ENCODE results near the gene CLIP2. TPM values are rescaled to one million over a fixed set of nuclear protein-coding genes. Genes with fewer than 3 reads are reported as not detected.
"Not testable (repeated sequence)": the region's sequence is repeated elsewhere in the genome, so short reads cannot be mapped to it uniquely, and the experiment has no call there.

The CLIP2 gene
- total RNA-seq, 2 donors from 2014 or later, result 50.7 to 52.9 TPM

GRCh38 chr7:74398426-74398825 is 109.2 kb downstream of the CLIP2 start:
- DNase-seq (ENCODE audit: low spot score), result no peak
- no peak overlapping the region for H3K4me3 ChIP-seq
- no peaks in the 10 kb centered on the region for H3K27me3 ChIP-seq (replicated peaks; ENCODE audit: insufficient read depth)
- ATAC-seq (ENCODE audit: insufficient number of reproducible peaks, low FRiP score, low read depth), result no peak
- H3K27ac ChIP-seq, result no peak overlapping the region
- peaks cover 16% of the 10 kb centered on the region for H3K36me3 ChIP-seq
- no peak for TF ChIP-seq CTCF (IDR thresholded peaks at IDR 0.05)
- H3K4me1 ChIP-seq (ENCODE audit: control insufficient read depth in 1 of 2, low read depth in 2 of 2), result peaks cover 7 to 10% of the 10 kb centered on the region in 2 donors
- H3K9me3 ChIP-seq, result no peaks in the 10 kb centered on the region

GRCh38 chr7:74399006-74399405 is 109.8 kb downstream of the CLIP2 start:
- Histone ChIP-seq H3K36me3 (peaks cover 22% of the 10 kb centered on the region), H3K27me3 (replicated peaks; ENCODE audit: insufficient read depth) (no peaks in the 10 kb centered on the region), H3K4me1 (ENCODE audit: control insufficient read depth in 1 of 2, low read depth in 2 of 2) (peaks cover 4 to 8% of the 10 kb centered on the region in 2 donors), H3K4me3 (no peak overlapping the region), H3K27ac (no peak overlapping the region), H3K9me3 (no peaks in the 10 kb centered on the region)
- no peak for TF ChIP-seq CTCF (IDR thresholded peaks at IDR 0.05)
- ATAC-seq (ENCODE audit: insufficient number of reproducible peaks, low FRiP score, low read depth), result no peak
- no peak for DNase-seq (ENCODE audit: low spot score)

- TF ChIP-seq CTCF (IDR thresholded peaks at IDR 0.05), result no peak
- no peaks in the 10 kb centered on the region for H3K9me3 ChIP-seq
- peaks cover 34% of the 10 kb centered on the region for H3K36me3 ChIP-seq
- no peaks in the 10 kb centered on the region for H3K27me3 ChIP-seq (replicated peaks; ENCODE audit: insufficient read depth)
- DNase-seq (ENCODE audit: low spot score) (no peak), ATAC-seq (ENCODE audit: insufficient number of reproducible peaks, low FRiP score, low read depth) (no peak)
- H3K4me3 ChIP-seq, result no peak overlapping the region
- H3K27ac ChIP-seq, result no peak overlapping the region
- H3K4me1 ChIP-seq (ENCODE audit: control insufficient read depth in 1 of 2, low read depth in 2 of 2), result no peaks in the 10 kb centered on the region
These were observed 111.4 kb downstream of the CLIP2 start for GRCh38 chr7:74400420-74401136.

DNA sequence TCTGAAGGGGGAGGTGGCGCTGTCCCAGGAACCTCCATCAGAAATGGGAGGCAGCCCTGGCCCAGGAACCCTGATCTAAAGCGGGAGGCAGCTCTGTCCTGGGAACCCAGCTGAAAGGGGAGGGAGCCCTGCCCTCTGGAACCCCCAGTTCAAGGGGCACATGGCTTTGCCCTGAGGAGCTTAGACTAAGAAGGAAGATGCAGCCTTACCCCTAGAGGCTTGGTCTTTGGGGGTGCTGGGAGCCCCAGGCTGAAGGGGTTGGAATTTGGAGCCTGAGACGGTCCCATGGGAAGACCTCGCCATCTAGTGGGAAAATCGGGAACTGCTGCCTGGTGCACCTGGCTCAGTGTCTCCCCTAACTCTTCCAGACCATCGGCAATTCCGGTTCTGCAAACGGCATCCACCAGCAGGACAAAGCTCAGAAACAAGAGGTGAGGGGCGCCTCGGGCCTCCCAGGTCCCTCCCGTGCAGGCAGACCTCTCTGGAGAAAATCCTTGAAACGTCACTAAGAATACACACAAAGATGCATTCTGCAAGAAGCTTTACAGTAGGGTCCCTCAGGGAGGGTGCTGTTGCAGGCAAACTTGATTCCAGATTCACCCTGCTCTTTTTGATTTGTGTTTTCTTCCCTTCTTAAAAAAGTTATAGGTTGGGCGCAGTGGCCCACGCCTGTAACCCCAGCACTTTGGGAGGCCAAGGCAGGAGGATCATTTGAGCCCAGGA is 112.1 kb downstream of the CLIP2 start:
- no peak overlapping the region for H3K4me3 ChIP-seq
- peaks cover 34% of the 10 kb centered on the region for H3K36me3 ChIP-seq
- H3K27me3 ChIP-seq (replicated peaks; ENCODE audit: insufficient read depth), result no peaks in the 10 kb centered on the region
- no peak for ATAC-seq (ENCODE audit: insufficient number of reproducible peaks, low FRiP score, low read depth)
- H3K4me1 ChIP-seq (ENCODE audit: control insufficient read depth in 1 of 2, low read depth in 2 of 2), result no peaks in the 10 kb centered on the region
- H3K27ac ChIP-seq, result no peak overlapping the region
- peak; percentile 99 for TF ChIP-seq CTCF (IDR thresholded peaks at IDR 0.05)
- DNase-seq (ENCODE audit: low spot score), result no peak
- no peaks in the 10 kb centered on the region for H3K9me3 ChIP-seq

- H3K4me3 ChIP-seq; DNase-seq (ENCODE audit: low spot score); H3K4me1 ChIP-seq (ENCODE audit: control insufficient read depth in 1 of 2, low read depth in 2 of 2); H3K27ac ChIP-seq; ATAC-seq (ENCODE audit: insufficient number of reproducible peaks, low FRiP score, low read depth); H3K9me3 ChIP-seq; H3K27me3 ChIP-seq (replicated peaks; ENCODE audit: insufficient read depth): not testable (repeated sequence)
- H3K36me3 ChIP-seq, result peaks cover 30% of the 10 kb centered on the region
These were observed 113.5 kb downstream of the CLIP2 start for GRCh38 chr7:74402668-74403067.

Data from thoracic aorta (tissue), 2 donors.